ENCODE results near the gene CYP26C1. TPM values are rescaled to one million over a fixed set of nuclear protein-coding genes. Genes with fewer than 3 reads are reported as not detected.
A peak's percentile ranks its signal among the peaks of the same experiment; 100 is the strongest.

CYP26C1 gene
- total RNA-seq, 1 experiment from 2014 or later, result 0.46 TPM

GRCh38 chr10:93030409-93030808 lies 30.2 kb upstream of the CYP26C1 start:
- ChIA-PET POLR2A (ENCODE audit: unreplicated experiment) (no interaction called here), CTCF (interaction anchor here (0.8 kb wide), 1 partner anchor 24 kb away, joined by 3 read pairs; no protein-coding TSS in a partner anchor)
- peak in 1 of 2 experiments; percentile 58 for DNase-seq
- H2AFZ ChIP-seq, result no peak overlapping the region
- H4K20me1 ChIP-seq (ENCODE audit: insufficient read depth), result no peaks in the 10 kb centered on the region
- no peaks in the 10 kb centered on the region for H3K9me3 ChIP-seq (ENCODE audit: insufficient read depth, low read depth)
- no peak overlapping the region for H3K4me3 ChIP-seq
- intact Hi-C loops (cut with micrococcal nuclease; ENCODE audit: unreplicated experiment), result no loop called here
- peaks cover 18% of the 10 kb centered on the region for H3K4me1 ChIP-seq (replicated peaks; ENCODE audit: insufficient read depth)
- H3K27me3 ChIP-seq (ENCODE audit: insufficient read depth, low read depth), result no peaks in the 10 kb centered on the region
- peaks cover 11% of the 10 kb centered on the region; the same call in 1 of the 2 replicates for H3F3A ChIP-seq (ENCODE audit: insufficient read depth, low read depth)
- no peaks in the 10 kb centered on the region for H3K9me2 ChIP-seq (ENCODE audit: insufficient read depth)
- no peaks in the 10 kb centered on the region for H3K36me3 ChIP-seq (ENCODE audit: low read depth)
- TF ChIP-seq EZH2 (IDR thresholded peaks at IDR 0.05; ENCODE audit: low read depth) (no peak), CTCF (conservative IDR thresholded peaks at IDR 0.05) (no peak)
- BruUV-seq (replicated peaks), result no TSS peak
- H3K4me2 ChIP-seq, result peak overlapping the region; percentile 17; the same call in 1 of the 2 replicates
- no peaks in the 10 kb centered on the region for H3K79me2 ChIP-seq (ENCODE audit: low read depth)
- H3K27ac ChIP-seq, result peak overlapping the region; percentile 21; the same call in 1 of the 2 replicates

- CTCF ChIA-PET, result no interaction called here
- peaks cover 18% of the 10 kb centered on the region for H3K4me1 ChIP-seq (replicated peaks; ENCODE audit: insufficient read depth)
- H4K20me1 ChIP-seq (ENCODE audit: insufficient read depth), result no peaks in the 10 kb centered on the region
- H3K9me3 ChIP-seq (ENCODE audit: insufficient read depth, low read depth), result no peaks in the 10 kb centered on the region
- H3K79me2 ChIP-seq (ENCODE audit: low read depth), result no peaks in the 10 kb centered on the region
- H3K36me3 ChIP-seq (ENCODE audit: low read depth), result no peaks in the 10 kb centered on the region
- no peak overlapping the region for H3K27ac ChIP-seq
- no peak overlapping the region for H2AFZ ChIP-seq
- TF ChIP-seq CTCF (conservative IDR thresholded peaks at IDR 0.05), result no peak
- no peak for TF ChIP-seq EZH2 (IDR thresholded peaks at IDR 0.05; ENCODE audit: low read depth)
- no peak for DNase-seq
- intact Hi-C loops (cut with micrococcal nuclease; ENCODE audit: unreplicated experiment), result no loop called here
- H3K9me2 ChIP-seq (ENCODE audit: insufficient read depth), result no peaks in the 10 kb centered on the region
- no TSS peak for BruUV-seq (replicated peaks)
- no peaks in the 10 kb centered on the region for H3K27me3 ChIP-seq (ENCODE audit: insufficient read depth, low read depth)
- no peak overlapping the region for H3K4me2 ChIP-seq
- H3K4me3 ChIP-seq, result no peak overlapping the region
- H3F3A ChIP-seq (ENCODE audit: insufficient read depth, low read depth), result peaks cover 11% of the 10 kb centered on the region; the same call in 1 of the 2 replicates
- POLR2A ChIA-PET (ENCODE audit: unreplicated experiment), result no interaction called here
Observed at GRCh38 chr10:93032105-93032808, 28.3 kb upstream of the CYP26C1 start.

GRCh38 chr10:93032809-93033137 lies 27.8 kb upstream of the CYP26C1 start:
- ChIA-PET CTCF (no interaction called here), POLR2A (ENCODE audit: unreplicated experiment) (no interaction called here)
- Histone ChIP-seq H3K4me1 (replicated peaks; ENCODE audit: insufficient read depth) (peaks cover 18% of the 10 kb centered on the region), H3K9me3 (ENCODE audit: insufficient read depth, low read depth) (no peaks in the 10 kb centered on the region), H3K4me2 (no peak overlapping the region), H3K4me3 (no peak overlapping the region), H3K27ac (no peak overlapping the region), H3F3A (ENCODE audit: insufficient read depth, low read depth) (peaks cover 11% of the 10 kb centered on the region; the same call in 1 of the 2 replicates), H2AFZ (no peak overlapping the region), H3K79me2 (ENCODE audit: low read depth) (no peaks in the 10 kb centered on the region), H3K27me3 (ENCODE audit: insufficient read depth, low read depth) (no peaks in the 10 kb centered on the region), H4K20me1 (ENCODE audit: insufficient read depth) (no peaks in the 10 kb centered on the region), H3K36me3 (ENCODE audit: low read depth) (no peaks in the 10 kb centered on the region), H3K9me2 (ENCODE audit: insufficient read depth) (no peaks in the 10 kb centered on the region)
- no peak for TF ChIP-seq CTCF (conservative IDR thresholded peaks at IDR 0.05)
- no peak for TF ChIP-seq EZH2 (IDR thresholded peaks at IDR 0.05; ENCODE audit: low read depth)
- intact Hi-C loops (cut with micrococcal nuclease; ENCODE audit: unreplicated experiment), result no loop called here
- no TSS peak for BruUV-seq (replicated peaks)
- no peak for DNase-seq

Data from PC-9 (cell line).